Effector CD4-positive, alpha-beta T cell (primary cell): ENCODE measurements around the gene HOXD11.

Experiments
- DNase-seq: peaks from one replicate; pipeline ENCODE4 v3.0.0-alpha.2; 2020

The HOXD11 gene

GRCh38 chr2:176081837-176082524 lies 25.1 kb upstream of the HOXD11 start:
- DNase-seq, result no peak

- DNase-seq, result no peak
Measured at GRCh38 chr2:176082525-176082823, 24.6 kb upstream of the HOXD11 start.

GRCh38 chr2:176082824-176083751 lies 24.0 kb upstream of the HOXD11 start:
- DNase-seq, result no peak

- no peak for DNase-seq
Measured at GRCh38 chr2:176083796-176084261, 23.3 kb upstream of the HOXD11 start, which contains the start of gene EVX2. EVX2 (minus strand) TSS chr2:176083962; CDS start chr2:176083776, 186 bp downstream.

- DNase-seq, result no peak
Measured at GRCh38 chr2:176084611-176085119, 22.4 kb upstream of the HOXD11 start.

- DNase-seq, result no peak
Measured at GRCh38 chr2:176085120-176085788, 21.8 kb upstream of the HOXD11 start.

- DNase-seq, result no peak
Measured at GRCh38 chr2:176085861-176086771, 21.0 kb upstream of the HOXD11 start.

- no peak for DNase-seq
Measured at GRCh38 chr2:176087330-176088047, 19.6 kb upstream of the HOXD11 start.

- DNase-seq, result no peak
Measured at GRCh38 chr2:176088048-176088936, 18.8 kb upstream of the HOXD11 start.

GRCh38 chr2:176088937-176089842 lies 17.9 kb upstream of the HOXD11 start:
- DNase-seq, result no peak

- no peak for DNase-seq
Measured at GRCh38 chr2:176089843-176090395, 17.2 kb upstream of the HOXD11 start.

GRCh38 chr2:176090862-176091261 lies 16.2 kb upstream of the HOXD11 start:
- no peak for DNase-seq

- no peak for DNase-seq
Measured at GRCh38 chr2:176091329-176092258, 15.5 kb upstream of the HOXD11 start.

GRCh38 chr2:176092270-176093144 lies 14.6 kb upstream of the HOXD11 start, which contains the start of gene HOXD13:
HOXD13 (plus strand) TSS chr2:176092721; CDS start chr2:176092891, 170 bp downstream.
- DNase-seq, result no peak

GRCh38 chr2:176093145-176093897 lies 13.8 kb upstream of the HOXD11 start:
- DNase-seq, result no peak

GRCh38 chr2:176093898-176094249 lies 13.2 kb upstream of the HOXD11 start:
- DNase-seq, result no peak
